Measurements from ENCODE around the gene COG3.

DNA sequence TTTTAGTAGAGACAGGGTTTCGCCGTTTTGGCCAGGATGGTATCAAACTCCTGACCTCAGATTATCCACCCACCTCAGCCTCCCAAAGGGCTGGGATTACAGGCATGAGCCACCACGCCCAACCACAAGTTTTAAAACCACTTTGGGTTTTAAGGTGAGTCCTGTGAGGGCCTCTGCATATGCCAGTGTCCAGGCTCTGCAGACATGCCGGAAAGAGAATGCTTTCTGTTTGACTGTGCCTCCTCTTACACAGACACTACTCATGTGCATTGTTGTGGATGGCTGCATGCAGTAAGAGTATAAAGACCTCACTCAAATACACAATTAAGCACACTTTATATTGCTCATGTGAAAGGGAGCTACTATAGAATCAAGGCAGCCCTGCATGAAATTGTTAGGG lies 25.7 kb upstream of the COG3 start:
- TF ChIP-seq, protein P1, sequence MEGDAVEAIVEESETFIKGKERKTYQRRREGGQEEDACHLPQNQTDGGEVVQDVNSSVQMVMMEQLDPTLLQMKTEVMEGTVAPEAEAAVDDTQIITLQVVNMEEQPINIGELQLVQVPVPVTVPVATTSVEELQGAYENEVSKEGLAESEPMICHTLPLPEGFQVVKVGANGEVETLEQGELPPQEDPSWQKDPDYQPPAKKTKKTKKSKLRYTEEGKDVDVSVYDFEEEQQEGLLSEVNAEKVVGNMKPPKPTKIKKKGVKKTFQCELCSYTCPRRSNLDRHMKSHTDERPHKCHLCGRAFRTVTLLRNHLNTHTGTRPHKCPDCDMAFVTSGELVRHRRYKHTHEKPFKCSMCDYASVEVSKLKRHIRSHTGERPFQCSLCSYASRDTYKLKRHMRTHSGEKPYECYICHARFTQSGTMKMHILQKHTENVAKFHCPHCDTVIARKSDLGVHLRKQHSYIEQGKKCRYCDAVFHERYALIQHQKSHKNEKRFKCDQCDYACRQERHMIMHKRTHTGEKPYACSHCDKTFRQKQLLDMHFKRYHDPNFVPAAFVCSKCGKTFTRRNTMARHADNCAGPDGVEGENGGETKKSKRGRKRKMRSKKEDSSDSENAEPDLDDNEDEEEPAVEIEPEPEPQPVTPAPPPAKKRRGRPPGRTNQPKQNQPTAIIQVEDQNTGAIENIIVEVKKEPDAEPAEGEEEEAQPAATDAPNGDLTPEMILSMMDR (IDR thresholded peaks at IDR 0.05), result no peak
- TF ChIP-seq POLR2A (IDR thresholded peaks at IDR 0.05) (no peak), EP300 (IDR thresholded peaks at IDR 0.05) (no peak)
